Nephron progenitor cell (in vitro differentiated cells): Measurements from ENCODE around the gene FAM168A.
A peak's percentile ranks its signal among the peaks of the same experiment; 100 is the strongest.
"Not testable (repeated sequence)": the region's sequence is repeated elsewhere in the genome, so short reads cannot be mapped to it uniquely, and the experiment has no call there.

Experiments used
- DNase-seq: peaks from one replicate; pipeline ENCODE4 v3.0.0; 2021
- H3K27ac Mint-ChIP-seq: 2 replicates; pipeline ENCODE4 v1.8.0; 2021; ENCODE audit warnings: mild to moderate bottlenecking, moderate library complexity, mixed read lengths
- H3K27me3 Mint-ChIP-seq: 2 replicates; pipeline ENCODE4 v1.8.0; 2021; ENCODE audit warnings: mild to moderate bottlenecking, low read depth, mixed read lengths; ENCODE audit not compliant: poor library complexity
- H3K36me3 Mint-ChIP-seq: 2 replicates; pipeline ENCODE4 v1.8.0; 2021; ENCODE audit warnings: low read depth, mixed read lengths
- H3K4me1 Mint-ChIP-seq: 2 replicates; pipeline ENCODE4 v1.8.0; 2021; ENCODE audit warnings: mixed read lengths
- H3K4me3 Mint-ChIP-seq: 2 replicates; pipeline ENCODE4 v1.8.0; 2021; ENCODE audit warnings: mild to moderate bottlenecking, moderate library complexity, mixed read lengths
- H3K9me3 Mint-ChIP-seq: 2 replicates; pipeline ENCODE4 v1.8.0; 2021; ENCODE audit warnings: mild to moderate bottlenecking, moderate library complexity, mixed read lengths
- CTCF ChIP-seq: fragments of 200-600 bp; sonication (generic); IDR thresholded peaks from 2 replicates; pipeline ENCODE4 v1.5.0; 2021; ENCODE audit warnings: antibody characterized with exemption

Gene FAM168A

GRCh38 chr11:73591743-73592142 is 6.2 kb downstream of the FAM168A start:
- H3K4me3 Mint-ChIP-seq: no peak overlapping the region
- H3K9me3 Mint-ChIP-seq: no peaks in the 10 kb centered on the region
- peaks cover 41% of the 10 kb centered on the region for H3K4me1 Mint-ChIP-seq
- no peak for DNase-seq
- peaks cover 27% of the 10 kb centered on the region for H3K36me3 Mint-ChIP-seq
- TF ChIP-seq CTCF: no peak
- no peak overlapping the region for H3K27ac Mint-ChIP-seq
- no peaks in the 10 kb centered on the region for H3K27me3 Mint-ChIP-seq

- no peak for DNase-seq
- Mint-ChIP-seq H3K27me3 (no peaks in the 10 kb centered on the region), H3K27ac (peak overlapping the region; percentile 89), H3K9me3 (no peaks in the 10 kb centered on the region), H3K4me3 (no peak overlapping the region), H3K4me1 (peaks cover 34% of the 10 kb centered on the region), H3K36me3 (peaks cover 27% of the 10 kb centered on the region)
- no peak for TF ChIP-seq CTCF
Observed at GRCh38 chr11:73590991-73591390, 6.9 kb downstream of the FAM168A start.

GRCh38 chr11:73586791-73587190 is 11.1 kb downstream of the FAM168A start:
- no peak overlapping the region for H3K4me3 Mint-ChIP-seq
- H3K27me3 Mint-ChIP-seq: no peaks in the 10 kb centered on the region
- peaks cover 45% of the 10 kb centered on the region for H3K36me3 Mint-ChIP-seq

GRCh38 chr11:73585834-73586575 is 11.9 kb downstream of the FAM168A start:
- DNase-seq: no peak
- no peak for TF ChIP-seq CTCF
- H3K27me3 Mint-ChIP-seq: no peaks in the 10 kb centered on the region
- no peak overlapping the region for H3K27ac Mint-ChIP-seq
- peaks cover 42% of the 10 kb centered on the region for H3K36me3 Mint-ChIP-seq
- H3K4me3 Mint-ChIP-seq: no peak overlapping the region
- H3K9me3 Mint-ChIP-seq: no peaks in the 10 kb centered on the region
- H3K4me1 Mint-ChIP-seq: peaks cover 9% of the 10 kb centered on the region

More at GRCh38 chr11:73586791-73587190, 11.1 kb downstream of the FAM168A start:
- Mint-ChIP-seq H3K4me1 (peaks cover 16% of the 10 kb centered on the region), H3K9me3 (no peaks in the 10 kb centered on the region), H3K27ac (no peak overlapping the region)
- no peak for TF ChIP-seq CTCF
- no peak for DNase-seq

GRCh38 chr11:73584831-73585230 is 13.1 kb downstream of the FAM168A start:
- Mint-ChIP-seq H3K4me3 (no peak overlapping the region), H3K27me3 (no peaks in the 10 kb centered on the region), H3K27ac (peak overlapping the region; percentile 48), H3K4me1 (peaks cover 5% of the 10 kb centered on the region), H3K9me3 (peaks cover 4% of the 10 kb centered on the region), H3K36me3 (peaks cover 47% of the 10 kb centered on the region)
- no peak for TF ChIP-seq CTCF
- no peak for DNase-seq

GRCh38 chr11:73582653-73583052 is 15.3 kb downstream of the FAM168A start:
- Mint-ChIP-seq H3K27me3 (no peaks in the 10 kb centered on the region), H3K4me1 (peaks cover 13% of the 10 kb centered on the region), H3K4me3 (no peak overlapping the region), H3K36me3 (peaks cover 52% of the 10 kb centered on the region), H3K9me3 (peaks cover 4% of the 10 kb centered on the region), H3K27ac (peak overlapping the region; percentile 84)
- DNase-seq: no peak
- no peak for TF ChIP-seq CTCF

GRCh38 chr11:73580749-73581148 is 17.2 kb downstream of the FAM168A start:
- H3K9me3 Mint-ChIP-seq, H3K27me3 Mint-ChIP-seq, H3K4me3 Mint-ChIP-seq, DNase-seq, H3K27ac Mint-ChIP-seq: not testable (repeated sequence)
- H3K4me1 Mint-ChIP-seq: peaks cover 31% of the 10 kb centered on the region
- H3K36me3 Mint-ChIP-seq: peaks cover 55% of the 10 kb centered on the region
